ENCODE results near the gene TRIM62. TPM values are rescaled to one million over a fixed set of nuclear protein-coding genes. Genes with fewer than 3 reads are reported as not detected.
"Not testable (repeated sequence)": the region's sequence is repeated elsewhere in the genome, so short reads cannot be mapped to it uniquely, and the experiment has no call there.

Gene TRIM62
- total RNA-seq, 1 experiment from 2014 or later = 0.37 TPM

- no peak for DNase-seq (ENCODE audit: extremely low read depth, low read depth)
Observed at GRCh38 chr1:33117440-33118085, 64.3 kb downstream of the TRIM62 start.

DNA sequence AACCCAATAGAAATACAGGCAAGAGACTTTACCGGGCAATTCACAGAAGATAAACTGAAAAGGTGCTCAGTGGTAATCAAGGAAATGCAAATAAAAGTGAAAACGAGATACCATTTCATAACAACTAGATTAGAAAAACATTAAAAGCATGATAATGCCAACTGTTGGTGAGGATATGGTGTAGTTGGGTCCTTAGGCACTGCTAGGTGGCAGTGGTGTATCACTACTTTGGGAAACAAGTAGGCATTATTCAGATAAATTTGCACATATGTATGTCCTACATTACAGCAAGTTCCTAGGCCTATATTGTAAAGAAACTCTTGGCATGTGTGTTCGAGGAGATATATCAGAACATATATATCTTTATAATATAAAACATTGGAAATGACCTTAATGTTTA is 69.9 kb downstream of the TRIM62 start:
- no peak for DNase-seq (ENCODE audit: extremely low read depth, low read depth)

GRCh38 chr1:33110477-33110876 is 71.4 kb downstream of the TRIM62 start:
- DNase-seq (ENCODE audit: extremely low read depth, low read depth) = no peak

DNA sequence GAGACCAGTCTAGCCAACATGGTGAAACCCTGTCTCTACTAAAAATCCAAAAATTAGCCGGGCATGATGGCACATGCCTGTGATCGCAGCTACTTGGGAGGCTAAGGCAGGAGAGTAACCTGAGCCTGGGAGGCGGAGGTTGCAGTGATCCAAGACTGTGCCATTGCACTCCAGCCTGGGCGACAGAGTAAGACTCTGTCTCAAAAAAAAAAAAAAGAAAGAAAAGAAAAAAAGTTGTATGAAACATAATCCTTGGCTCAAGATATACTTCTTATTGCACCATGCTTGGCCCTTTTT is 81.8 kb downstream of the TRIM62 start:
- not testable (repeated sequence) for DNase-seq (ENCODE audit: extremely low read depth, low read depth)

- no peak for DNase-seq (ENCODE audit: extremely low read depth, low read depth)
Observed at GRCh38 chr1:33099290-33100118, 82.3 kb downstream of the TRIM62 start.

DNA sequence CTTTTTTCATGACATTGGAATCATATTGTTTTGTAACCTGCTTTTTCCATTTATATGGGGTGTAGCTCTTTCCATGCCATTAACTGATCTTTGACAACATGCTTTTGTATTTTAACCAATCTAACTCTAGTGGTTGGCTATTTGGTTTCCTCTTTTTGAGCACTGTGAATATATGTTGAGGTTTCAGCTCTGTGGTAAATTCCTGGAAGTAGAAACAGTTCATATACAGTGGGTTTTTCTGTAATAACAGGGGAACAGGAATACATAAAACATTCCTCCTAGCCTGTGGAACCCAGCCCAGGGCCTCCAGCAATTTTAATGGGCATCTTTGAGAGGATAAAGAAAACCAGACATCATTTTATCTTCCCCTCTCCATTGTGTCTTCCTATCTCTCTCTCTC is 83.5 kb downstream of the TRIM62 start:
- DNase-seq (ENCODE audit: extremely low read depth, low read depth) = no peak

GRCh38 chr1:33097762-33098161 is 84.1 kb downstream of the TRIM62 start:
- no peak for DNase-seq (ENCODE audit: extremely low read depth, low read depth)

DNA sequence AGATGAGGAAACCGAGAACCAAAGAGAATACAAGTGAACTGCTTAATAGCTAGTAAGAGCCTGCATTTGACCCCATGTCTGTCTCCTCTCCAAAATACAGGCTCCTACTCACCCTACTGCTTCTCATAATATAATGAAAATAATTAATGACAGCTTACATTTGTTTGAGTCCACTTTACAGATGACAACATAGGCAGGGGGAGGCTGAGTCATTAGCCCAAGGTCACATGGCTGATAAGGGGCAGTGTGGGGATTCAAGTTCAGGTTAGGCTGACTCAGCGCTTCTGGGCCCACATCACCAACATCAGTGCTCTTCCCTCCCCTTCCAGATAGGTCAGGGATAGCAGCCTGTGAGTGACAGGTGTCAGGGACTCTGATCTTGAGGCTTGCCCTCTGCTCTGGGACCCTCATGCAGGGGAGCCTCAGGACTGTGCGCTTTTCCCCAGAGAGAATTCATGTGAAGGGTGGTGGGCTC is 84.7 kb downstream of the TRIM62 start:
- DNase-seq (ENCODE audit: extremely low read depth, low read depth) = no peak

- no peak for DNase-seq (ENCODE audit: extremely low read depth, low read depth)
Observed at GRCh38 chr1:33096363-33097005, 85.4 kb downstream of the TRIM62 start.

Other genes with a start within 250 kb of the TRIM62 start
- gene RNF19B, start 217.2 kb downstream of the TRIM62 start, total RNA-seq (2014; rRNA removed; shearing (Covaris generic)) = 11.6 and 12.9 TPM in 2 replicates
- gene AK2, start 145.2 kb downstream of the TRIM62 start, total RNA-seq (2014; rRNA removed; shearing (Covaris generic)) = 204 and 212 TPM in 2 replicates
- gene AZIN2, start 100.9 kb downstream of the TRIM62 start, total RNA-seq (2014; rRNA removed; shearing (Covaris generic)) = 1.6 and 2.4 TPM in 2 replicates
- 1.1 and 2.5 TPM in 2 replicates for gene ZNF362, start 74.4 kb upstream of the TRIM62 start, total RNA-seq (2014; rRNA removed; shearing (Covaris generic))
- not detected in 2 replicates for gene A3GALT2, start 139.1 kb upstream of the TRIM62 start, total RNA-seq (2014; rRNA removed; shearing (Covaris generic))
- gene PHC2, start 249.1 kb upstream of the TRIM62 start, total RNA-seq (2014; rRNA removed; shearing (Covaris generic)) = 46.3 and 49.9 TPM in 2 replicates

Measured in NCI-H460 (cell line).